Measurements from ENCODE around the gene NME4.

NME4 gene

GRCh38 chr16:381012-381788 is 15.8 kb upstream of the NME4 start (continued):
- TF ChIP-seq ZNF654 (tag by site-specific recombination; IDR thresholded peaks at IDR 0.05; ENCODE audit: low read depth) (no peak), ZNF704 (tag by site-specific recombination; IDR thresholded peaks at IDR 0.05) (0 out of 2 replicates have a peak, but pooled peaks have one; percentile 24), KLF7 (tag by site-specific recombination; IDR thresholded peaks at IDR 0.05; ENCODE audit: borderline replicate concordance) (no peak), ZSCAN4 (tag by site-specific recombination; IDR thresholded peaks at IDR 0.05) (no peak), ZSCAN30 (tag by site-specific recombination; IDR thresholded peaks at IDR 0.05) (no peak), ZFP37 (tag by site-specific recombination; IDR thresholded peaks at IDR 0.05) (no peak), ZNF692 (tag by site-specific recombination; IDR thresholded peaks at IDR 0.05) (peak; percentile 71), ZNF157 (tag by site-specific recombination; IDR thresholded peaks at IDR 0.05) (no peak), ZNF114 (tag by site-specific recombination; IDR thresholded peaks at IDR 0.05) (no peak), GLI4 (tag by site-specific recombination; IDR thresholded peaks at IDR 0.05) (no peak), PATZ1 (tag by site-specific recombination; IDR thresholded peaks at IDR 0.05) (peak; percentile 74), GLIS1 (tag by site-specific recombination; IDR thresholded peaks at IDR 0.05) (no peak), ZBTB26 (tag by site-specific recombination; optimal IDR thresholded peaks at IDR 0.05) (peak; percentile 66), ZNF341 (tag by site-specific recombination; IDR thresholded peaks at IDR 0.05; ENCODE audit: low read depth) (peak; percentile 35; the same call in 1 of the 2 replicates), MEIS1 (CRISPR knock-in tag; IDR thresholded peaks at IDR 0.05; ENCODE audit: borderline replicate concordance) (no peak), ZBTB10 (tag by site-specific recombination; IDR thresholded peaks at IDR 0.05) (peak; percentile 63; the same call in 1 of the 2 replicates), AEBP2 (tag by site-specific recombination; IDR thresholded peaks at IDR 0.05; ENCODE audit: borderline replicate concordance) (no peak), SP2 (tag by site-specific recombination; IDR thresholded peaks at IDR 0.05) (peak; percentile 72), ZNF544 (tag by site-specific recombination; IDR thresholded peaks at IDR 0.05) (no peak), ZFP69B (tag by site-specific recombination; IDR thresholded peaks at IDR 0.05) (peak; percentile 48; the same call in 1 of the 2 replicates), ZNF24 (tag by site-specific recombination; IDR thresholded peaks at IDR 0.05) (no peak), ZBTB6 (tag by site-specific recombination; IDR thresholded peaks at IDR 0.05) (no peak), KLF8 (tag by site-specific recombination; IDR thresholded peaks at IDR 0.05) (peak; percentile 56; the same call in 1 of the 2 replicates), ZNF529 (tag by site-specific recombination; IDR thresholded peaks at IDR 0.05; ENCODE audit: insufficient replicate concordance) (no peak), ZNF621 (tag by site-specific recombination; IDR thresholded peaks at IDR 0.05) (no peak), ZNF768 (tag by site-specific recombination; IDR thresholded peaks at IDR 0.05) (no peak), ZNF423 (tag by site-specific recombination; IDR thresholded peaks at IDR 0.05) (peak; percentile 70)
